PC-3 (cell line): ENCODE results near the gene EXOG. TPM values are rescaled to one million over a fixed set of nuclear protein-coding genes. Genes with fewer than 3 reads are reported as not detected.

Experiments
- ATAC-seq: fragments of 200-7000 bp; cut with Tn5 transposase; 2 replicates; pipeline ENCODE4 v1.9.1; 2020; ENCODE audit warnings: mild to moderate bottlenecking, moderate library complexity
- BruUV-seq: library from RNA; stranded (reverse); fragments of 400-500 nt; replicated peaks from 2 replicates; lab custom pipeline; 2021; lab: Mats Ljungman, UMichigan
- CTCF ChIA-PET: fragments of 300-600 bp; sonication (Branson Sonifier 250); formaldehyde crosslinking; loops from one replicate; lab custom pipeline; 2022; ENCODE audit warnings: antibody characterized with exemption; lab: Charles Lee
- POLR2A ChIA-PET: fragments of 300-600 bp; sonication (Branson Sonifier 250); formaldehyde crosslinking; loops from one replicate; lab custom pipeline; 2022; ENCODE audit warnings: antibody characterized with exemption; ENCODE audit not compliant: unreplicated experiment; lab: Charles Lee
- DNase-seq: peaks from one replicate; pipeline ENCODE4 v3.0.0-alpha.2; 2015
- H2AFZ ChIP-seq: fragments of 300-600 bp; sonication (generic); 2 replicates; pipeline ENCODE4 v1.6.0; 2016; ENCODE audit warnings: antibody characterized with exemption, low read length
- H3F3A ChIP-seq: fragments of 300-600 bp; sonication (generic); one replicate; pipeline ENCODE4 v1.6.0; 2017; ENCODE audit warnings: antibody characterized with exemption, low read length, control low read depth, mild to moderate bottlenecking; ENCODE audit not compliant: unreplicated experiment
- H3K27ac ChIP-seq: fragments of 300-600 bp; sonication (generic); 2 replicates; pipeline ENCODE4 v1.5.1; 2016; ENCODE audit warnings: mild to moderate bottlenecking, low read length
- H3K27me3 ChIP-seq: fragments of 300-600 bp; sonication (generic); 2 replicates; pipeline ENCODE4 v1.6.1; 2016; ENCODE audit warnings: low read length, mixed read lengths
- H3K36me3 ChIP-seq: fragments of 300-600 bp; sonication (generic); 2 replicates; pipeline ENCODE4 v1.6.1; 2016; ENCODE audit warnings: low read depth, mixed run types, low read length, mixed read lengths
- H3K4me1 ChIP-seq: fragments of 300-600 bp; sonication (generic); 2 replicates; pipeline ENCODE4 v1.5.1; 2016; ENCODE audit warnings: low read length; ENCODE audit not compliant: insufficient read depth
- H3K4me2 ChIP-seq: fragments of 300-600 bp; sonication (generic); 2 replicates; pipeline ENCODE4 v1.6.0; 2016; ENCODE audit warnings: low read length
- H3K4me3 ChIP-seq: fragments of 300-600 bp; sonication (generic); 2 replicates; pipeline ENCODE4 v1.5.1; 2016; ENCODE audit warnings: mild to moderate bottlenecking, low read length, mixed read lengths
- H3K79me2 ChIP-seq: fragments of 300-600 bp; sonication (generic); 2 replicates; pipeline ENCODE4 v1.6.1; 2017; ENCODE audit warnings: low read length, mixed read lengths
- H3K9ac ChIP-seq: fragments of 300-600 bp; sonication (generic); 2 replicates; pipeline ENCODE4 v1.6.0; 2016; ENCODE audit warnings: mild to moderate bottlenecking, low read length
- H3K9me2 ChIP-seq: fragments of 300-600 bp; sonication (generic); replicated peaks from 2 replicates; pipeline ENCODE4 v1.6.1; 2016; ENCODE audit warnings: mixed run types, low read length, mixed read lengths
- H3K9me3 ChIP-seq: fragments of 300-600 bp; sonication (generic); 2 replicates; pipeline ENCODE4 v1.6.1; 2016; ENCODE audit warnings: low read length, mixed read lengths
- H4K20me1 ChIP-seq: fragments of 300-600 bp; sonication (generic); 2 replicates; pipeline ENCODE4 v1.6.1; 2016; ENCODE audit warnings: low read length, mixed read lengths
- EZH2 ChIP-seq: fragments of 300-600 bp; sonication (generic); IDR thresholded peaks from one replicate; pipeline ENCODE4 v1.6.1; 2017; ENCODE audit warnings: antibody characterized with exemption, mild to moderate bottlenecking, low read length; ENCODE audit not compliant: unreplicated experiment
- EZH2phosphoT487 ChIP-seq: fragments of 300-600 bp; sonication (generic); IDR thresholded peaks from 2 replicates; pipeline ENCODE4 v1.6.1; 2018; ENCODE audit warnings: mild to moderate bottlenecking, antibody characterized with exemption, low read length, borderline replicate concordance
- intact Hi-C: fragments of 100-400 bp; cut with micrococcal nuclease; formaldehyde crosslinking; loops from 2 replicates; pipeline ENCODE4 v1.9.0; 2023
- total RNA-seq: library from RNA; depleted of rRNA; stranded (reverse); fragments of >200 nt; gene quantifications from 2 replicates; pipeline ENCODE4 v1.2.3, GENCODE V29; 2014
- TF ChIP-seq, protein P1 (sequence below): fragments of 300-600 bp; sonication (generic); conservative IDR thresholded peaks from 2 replicates; pipeline ENCODE4 v1.5.1; 2017; ENCODE audit warnings: antibody characterized with exemption, low read depth, mild to moderate bottlenecking, low read length

EXOG gene
- total RNA-seq, 1 experiment from 2014 or later: 10.0 TPM

- H3K9ac ChIP-seq: no peak overlapping the region
- no peaks in the 10 kb centered on the region for H3K36me3 ChIP-seq
- CTCF ChIA-PET: no interaction called here
- H3K4me1 ChIP-seq: no peaks in the 10 kb centered on the region
- H3K9me3 ChIP-seq: no peaks in the 10 kb centered on the region
- POLR2A ChIA-PET: no interaction called here
- no peak overlapping the region for H3K27ac ChIP-seq
- ATAC-seq: no peak
- intact Hi-C loops: no loop called here
- no peaks in the 10 kb centered on the region for H4K20me1 ChIP-seq
- no peak overlapping the region for H3K4me3 ChIP-seq
- H3K79me2 ChIP-seq: no peaks in the 10 kb centered on the region
- TF ChIP-seq, protein P1, sequence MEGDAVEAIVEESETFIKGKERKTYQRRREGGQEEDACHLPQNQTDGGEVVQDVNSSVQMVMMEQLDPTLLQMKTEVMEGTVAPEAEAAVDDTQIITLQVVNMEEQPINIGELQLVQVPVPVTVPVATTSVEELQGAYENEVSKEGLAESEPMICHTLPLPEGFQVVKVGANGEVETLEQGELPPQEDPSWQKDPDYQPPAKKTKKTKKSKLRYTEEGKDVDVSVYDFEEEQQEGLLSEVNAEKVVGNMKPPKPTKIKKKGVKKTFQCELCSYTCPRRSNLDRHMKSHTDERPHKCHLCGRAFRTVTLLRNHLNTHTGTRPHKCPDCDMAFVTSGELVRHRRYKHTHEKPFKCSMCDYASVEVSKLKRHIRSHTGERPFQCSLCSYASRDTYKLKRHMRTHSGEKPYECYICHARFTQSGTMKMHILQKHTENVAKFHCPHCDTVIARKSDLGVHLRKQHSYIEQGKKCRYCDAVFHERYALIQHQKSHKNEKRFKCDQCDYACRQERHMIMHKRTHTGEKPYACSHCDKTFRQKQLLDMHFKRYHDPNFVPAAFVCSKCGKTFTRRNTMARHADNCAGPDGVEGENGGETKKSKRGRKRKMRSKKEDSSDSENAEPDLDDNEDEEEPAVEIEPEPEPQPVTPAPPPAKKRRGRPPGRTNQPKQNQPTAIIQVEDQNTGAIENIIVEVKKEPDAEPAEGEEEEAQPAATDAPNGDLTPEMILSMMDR: no peak
- TF ChIP-seq EZH2phosphoT487 (no peak), EZH2 (no peak)
- H3K4me2 ChIP-seq: no peak overlapping the region
- H3K27me3 ChIP-seq: no peaks in the 10 kb centered on the region
- no TSS peak for BruUV-seq
- H2AFZ ChIP-seq: no peak overlapping the region
- no peak for DNase-seq
- H3K9me2 ChIP-seq: no peaks in the 10 kb centered on the region
- H3F3A ChIP-seq: no peaks in the 10 kb centered on the region
Measured at GRCh38 chr3:38474928-38475605, 21.1 kb upstream of the EXOG start.

- DNase-seq (no peak), ATAC-seq (no peak)
- no peaks in the 10 kb centered on the region for H4K20me1 ChIP-seq
- intact Hi-C loops: no loop called here
- ChIA-PET CTCF (no interaction called here), POLR2A (no interaction called here)
- no peaks in the 10 kb centered on the region for H3K9me2 ChIP-seq
- no peaks in the 10 kb centered on the region for H3K9me3 ChIP-seq
- H3K4me3 ChIP-seq: no peak overlapping the region
- no peak for TF ChIP-seq EZH2
- TF ChIP-seq EZH2phosphoT487: no peak
- TF ChIP-seq, protein P1: no peak
- H3F3A ChIP-seq: no peaks in the 10 kb centered on the region
- no peak overlapping the region for H3K9ac ChIP-seq
- no peaks in the 10 kb centered on the region for H3K79me2 ChIP-seq
- no peaks in the 10 kb centered on the region for H3K4me1 ChIP-seq
- no peaks in the 10 kb centered on the region for H3K36me3 ChIP-seq
- no peak overlapping the region for H2AFZ ChIP-seq
- H3K4me2 ChIP-seq: no peak overlapping the region
- H3K27ac ChIP-seq: no peak overlapping the region
- no TSS peak for BruUV-seq
- H3K27me3 ChIP-seq: no peaks in the 10 kb centered on the region
Measured at GRCh38 chr3:38475716-38476115, 20.4 kb upstream of the EXOG start.

DNA sequence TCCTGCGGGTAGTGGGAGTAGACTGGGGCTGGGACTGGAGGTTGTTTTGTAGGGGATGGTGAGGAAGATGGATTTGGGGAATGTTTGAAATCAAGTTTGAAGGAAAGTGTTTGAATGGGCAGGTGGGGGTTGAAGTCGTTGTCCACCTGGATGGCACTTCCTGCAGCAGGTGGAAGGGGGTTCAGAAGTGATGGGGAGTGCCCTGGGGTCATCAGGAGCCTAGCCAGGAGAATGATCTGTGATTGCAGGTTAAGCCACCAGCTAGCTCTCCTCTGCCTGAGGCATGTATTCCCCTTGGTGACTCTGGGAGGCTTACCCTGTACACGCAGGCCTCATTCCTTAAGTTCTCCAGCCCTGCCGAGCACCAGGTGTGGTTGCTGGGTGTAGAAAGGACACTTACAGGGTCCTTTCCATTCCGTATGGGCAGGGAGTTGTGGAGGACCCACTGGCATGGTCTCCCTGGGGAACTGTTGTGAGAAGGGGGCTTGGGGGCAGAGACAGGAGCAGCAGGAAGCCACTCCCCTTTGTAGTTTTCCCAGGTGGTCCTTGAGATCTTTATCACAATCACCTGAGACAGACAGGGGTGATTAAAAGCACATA lies 19.9 kb upstream of the EXOG start:
- H3K4me1 ChIP-seq: no peaks in the 10 kb centered on the region
- no peaks in the 10 kb centered on the region for H3K79me2 ChIP-seq
- no peaks in the 10 kb centered on the region for H3K9me3 ChIP-seq
- no peaks in the 10 kb centered on the region for H3K9me2 ChIP-seq
- no TSS peak for BruUV-seq
- no peaks in the 10 kb centered on the region for H3K36me3 ChIP-seq
- H3K27ac ChIP-seq: no peak overlapping the region
- no peak overlapping the region for H3K4me3 ChIP-seq
- TF ChIP-seq EZH2 (no peak), EZH2phosphoT487 (no peak)
- TF ChIP-seq, protein P1: no peak
- CTCF ChIA-PET: no interaction called here
- H3K9ac ChIP-seq: no peak overlapping the region
- H3K4me2 ChIP-seq: no peak overlapping the region
- H4K20me1 ChIP-seq: no peaks in the 10 kb centered on the region
- ATAC-seq (no peak), DNase-seq (no peak)
- POLR2A ChIA-PET: no interaction called here
- no peaks in the 10 kb centered on the region for H3F3A ChIP-seq
- intact Hi-C loops: no loop called here
- no peaks in the 10 kb centered on the region for H3K27me3 ChIP-seq
- no peak overlapping the region for H2AFZ ChIP-seq
